ENCODE results near the gene BMPR2. TPM values are rescaled to one million over a fixed set of nuclear protein-coding genes. Genes with fewer than 3 reads are reported as not detected.

Gene BMPR2
- total RNA-seq, 4 donors from 2014 or later: 56.1 to 112 (median 66.6) TPM

GRCh38 chr2:202613479-202613878 lies 237.4 kb downstream of the BMPR2 start:
- no peak for TF ChIP-seq CTCF (IDR thresholded peaks at IDR 0.05; ENCODE audit: low read depth)

Small RNA genes lying within 50 kb of the gene (small RNA-seq; reads per million reads assigned to genes)
- gene MTND4LP17 (not detected), gene RN7SL753P (not detected)

Other genes starting within 250 kb of the BMPR2 start
- 10 to 100 TPM; 52.8 to 93.8 (median 59.0) TPM for gene SUMO1, start 137.7 kb upstream of the BMPR2 start, total RNA-seq
- 10 to 100 TPM; 35.2 to 69.1 (median 64.5) TPM for gene NOP58, start 110.6 kb upstream of the BMPR2 start, total RNA-seq

Measured in subcutaneous adipose tissue (tissue), 4 donors.